Pulmonary artery endothelial cell (primary cell): ENCODE results near the gene RFC5. TPM values are rescaled to one million over a fixed set of nuclear protein-coding genes. Genes with fewer than 3 reads are reported as not detected.
"Not testable (repeated sequence)": the region's sequence is repeated elsewhere in the genome, so short reads cannot be mapped to it uniquely, and the experiment has no call there.

Experiments
- DNase-seq: peaks from one replicate; pipeline ENCODE4 v3.0.0-alpha.2; 2011; ENCODE audit warnings: low read depth, low spot score
- total RNA-seq: library from RNA; depleted of rRNA; stranded (reverse); fragments of >200 nt; gene quantifications from 2 replicates; pipeline ENCODE4 v1.2.3, GENCODE V29; 2014

Gene RFC5
- total RNA-seq, 1 donor from 2014 or later: 21.7 TPM

DNA sequence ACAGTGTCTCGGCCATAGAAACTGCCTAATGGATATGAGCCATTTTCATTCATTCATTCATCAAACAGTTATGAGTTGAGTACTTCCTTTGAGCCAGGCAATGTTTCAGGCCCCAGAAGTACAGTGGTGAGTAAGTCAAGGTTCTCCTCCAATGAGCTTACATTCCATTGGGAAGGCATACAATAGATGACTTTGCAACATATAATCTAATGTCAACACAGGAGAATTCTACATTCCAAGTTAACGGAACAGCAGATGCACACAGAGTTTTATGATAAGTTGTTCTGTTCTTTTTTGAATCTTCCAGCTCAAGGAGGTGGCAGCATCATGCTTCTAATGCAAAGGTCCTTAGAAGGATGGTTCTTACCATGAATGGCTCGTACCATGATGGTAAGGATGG is 3.2 kb upstream of the RFC5 start:
- DNase-seq: no peak

DNA sequence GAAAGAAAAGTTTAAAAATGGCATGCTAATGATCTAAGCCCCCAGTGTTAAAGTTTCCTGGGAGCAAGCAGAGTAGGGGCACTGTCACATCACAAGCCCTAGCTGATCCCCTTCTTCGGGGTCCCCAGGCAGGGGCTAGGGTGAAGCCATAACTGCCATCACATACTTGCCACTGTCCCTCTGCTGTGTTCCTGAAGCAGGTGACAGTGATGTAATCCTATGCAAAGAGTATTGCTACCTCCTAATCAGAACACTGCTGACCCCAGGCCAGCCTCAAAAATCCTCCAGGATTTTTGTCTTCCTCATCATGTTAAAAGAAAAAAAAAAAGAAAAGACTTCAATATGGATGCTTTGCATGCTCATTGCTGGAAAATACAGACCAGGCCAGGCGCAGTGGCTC is 1.2 kb upstream of the RFC5 start:
- no peak for DNase-seq

DNA sequence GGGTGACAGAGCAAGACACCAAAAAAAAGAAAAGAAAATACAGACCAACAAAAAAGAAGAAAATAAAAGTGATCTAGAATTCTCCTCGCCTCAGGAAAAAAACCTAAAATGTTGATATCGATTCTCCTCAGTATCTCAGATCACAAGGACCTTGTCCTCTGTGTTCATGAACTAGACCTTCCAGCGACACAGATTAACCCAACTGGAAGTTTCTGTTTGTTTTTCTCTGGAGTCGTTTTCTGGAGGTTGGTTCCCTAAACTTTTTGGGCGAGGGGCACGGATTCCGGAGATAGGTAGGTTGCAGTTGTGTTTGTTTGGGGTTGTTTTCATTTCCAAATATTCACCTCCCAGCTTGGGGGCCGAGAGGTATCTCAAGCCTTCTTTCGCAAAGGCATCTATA is 559 bp upstream of the RFC5 start:
- no peak for DNase-seq

DNA sequence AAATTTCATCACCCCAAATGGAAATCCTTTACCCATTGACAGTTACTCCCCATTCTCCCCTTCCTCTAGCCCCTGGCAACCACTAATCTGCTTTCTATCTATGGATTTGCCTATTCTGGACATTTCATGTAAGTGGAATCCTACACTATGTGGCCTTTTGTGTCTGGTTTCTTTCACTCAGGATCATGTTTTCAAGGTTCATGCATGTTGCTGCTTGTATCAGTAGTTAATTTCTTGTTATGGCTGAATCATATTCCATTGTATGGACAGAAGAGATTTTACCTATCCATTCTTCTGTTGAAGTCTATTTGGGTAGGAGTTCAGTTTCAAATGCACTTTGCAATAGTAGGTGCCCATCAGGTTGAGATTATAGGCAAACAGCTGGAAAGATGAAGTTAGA is 1.4 kb downstream of the RFC5 start:
- DNase-seq: no peak

DNA sequence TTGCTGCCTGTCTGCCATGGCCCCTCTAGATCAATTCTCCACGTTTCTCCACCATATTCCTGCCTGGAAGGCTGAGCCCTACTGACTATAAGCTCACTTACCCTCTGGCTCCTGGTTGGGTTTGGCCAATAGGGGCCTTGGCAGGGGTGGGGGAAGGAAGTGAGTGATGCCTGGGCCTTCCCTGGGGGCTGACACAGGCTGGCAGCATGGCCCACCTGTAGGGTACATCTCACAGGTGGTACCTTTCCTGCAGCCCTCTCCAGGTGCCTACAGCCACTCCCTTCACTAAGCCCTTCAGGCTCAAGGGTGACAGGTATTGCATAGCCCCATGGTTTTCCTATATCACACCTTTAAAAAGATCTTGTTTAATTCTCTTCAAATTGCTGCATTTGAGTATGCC is 3.5 kb downstream of the RFC5 start:
- no peak for DNase-seq

DNA sequence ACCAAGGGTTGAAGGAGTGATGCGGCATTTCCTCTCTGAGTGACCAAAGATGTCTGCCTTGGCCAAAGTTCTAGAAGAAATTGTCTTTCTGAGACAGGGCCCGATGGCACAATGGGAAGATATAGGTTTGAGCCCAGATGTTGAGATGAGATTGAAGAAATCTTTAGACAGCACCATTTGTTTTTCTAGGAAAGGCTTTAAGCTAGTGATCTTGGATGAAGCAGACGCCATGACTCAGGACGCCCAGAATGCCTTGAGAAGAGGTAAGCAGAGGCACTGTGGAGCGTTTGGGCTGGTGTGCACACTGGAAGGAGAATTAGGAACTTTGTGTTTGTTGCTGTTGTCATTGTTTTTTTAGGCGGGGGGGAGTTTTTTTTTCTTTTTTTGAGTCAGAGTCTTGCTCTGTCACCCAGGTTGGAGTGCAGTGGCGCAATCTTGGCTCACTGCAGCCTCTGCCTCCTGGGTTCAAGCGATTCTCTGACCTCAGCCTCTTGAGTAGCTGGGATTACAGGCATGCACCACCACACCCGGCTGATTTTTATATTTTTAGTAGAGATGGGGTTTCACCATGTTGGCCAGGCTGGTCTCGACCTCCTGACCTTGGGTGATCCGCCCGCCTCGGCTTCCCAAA is 5.7 kb downstream of the RFC5 start:
- not testable (repeated sequence) for DNase-seq

DNA sequence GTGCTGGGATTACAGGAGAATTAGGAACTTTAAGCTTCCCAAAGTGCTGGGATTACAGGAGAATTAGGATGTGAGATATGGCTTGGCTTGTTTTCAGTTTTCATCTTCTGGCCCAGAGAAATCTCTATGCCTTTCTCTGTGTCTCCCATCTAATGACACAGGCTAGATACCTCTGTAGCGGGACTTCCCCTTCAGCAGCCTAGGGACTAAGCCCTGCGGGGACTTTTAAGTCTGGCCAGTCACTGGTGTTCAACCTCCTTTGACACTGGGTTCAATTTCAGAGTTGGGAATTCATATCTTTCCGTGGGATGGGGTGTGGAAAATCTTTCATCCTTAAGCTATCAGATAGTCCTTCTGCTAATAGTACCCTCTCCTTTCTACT is 6.2 kb downstream of the RFC5 start:
- DNase-seq: no peak

DNA sequence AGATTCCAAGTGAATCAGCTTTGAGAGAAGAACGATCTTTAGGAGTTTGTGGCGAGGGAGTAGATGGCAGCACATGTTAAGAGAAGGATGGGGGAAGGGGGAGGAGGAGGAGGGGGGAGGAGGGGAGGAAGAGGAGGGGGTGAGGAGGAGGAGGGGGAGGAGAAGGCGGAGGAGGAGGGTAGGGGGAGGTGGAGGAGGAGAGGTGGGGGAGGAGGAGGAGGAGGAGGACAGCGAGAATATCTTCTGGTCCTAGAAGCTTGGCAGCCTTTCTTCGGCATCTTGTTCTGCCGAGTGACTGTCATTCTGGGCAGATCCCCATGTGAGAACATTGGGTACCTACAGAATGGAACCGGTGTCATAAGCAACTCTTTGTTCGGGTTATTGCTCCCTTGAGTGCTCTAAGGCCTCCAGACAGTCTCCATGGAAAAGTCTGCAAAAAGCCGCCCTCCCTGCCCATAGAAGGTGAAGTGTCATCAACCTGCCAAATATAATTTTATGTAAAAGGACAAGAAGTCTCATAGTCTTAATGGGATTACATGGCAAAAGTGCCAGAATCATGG is 6.9 kb downstream of the RFC5 start:
- DNase-seq: no peak

DNA sequence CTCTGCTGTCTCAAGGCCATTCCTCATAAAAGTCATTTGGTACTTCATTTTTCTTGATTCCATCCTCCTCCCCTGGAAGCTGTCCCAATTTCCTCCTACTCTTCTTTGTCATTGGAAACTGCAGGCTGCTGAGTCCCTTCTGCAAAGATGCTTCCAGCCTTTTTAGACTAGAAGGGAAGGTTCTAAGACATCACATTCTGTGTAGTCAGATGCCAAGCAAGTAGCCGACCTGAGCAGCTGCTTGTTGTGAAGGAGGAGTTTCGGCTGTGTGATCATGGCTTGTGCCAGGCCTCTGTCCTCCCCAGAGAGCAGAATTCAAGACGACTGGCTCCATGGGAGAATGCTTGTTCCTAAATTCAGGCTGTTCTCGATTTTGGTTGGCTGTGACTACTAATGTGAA is 8.7 kb downstream of the RFC5 start:
- DNase-seq: no peak

DNA sequence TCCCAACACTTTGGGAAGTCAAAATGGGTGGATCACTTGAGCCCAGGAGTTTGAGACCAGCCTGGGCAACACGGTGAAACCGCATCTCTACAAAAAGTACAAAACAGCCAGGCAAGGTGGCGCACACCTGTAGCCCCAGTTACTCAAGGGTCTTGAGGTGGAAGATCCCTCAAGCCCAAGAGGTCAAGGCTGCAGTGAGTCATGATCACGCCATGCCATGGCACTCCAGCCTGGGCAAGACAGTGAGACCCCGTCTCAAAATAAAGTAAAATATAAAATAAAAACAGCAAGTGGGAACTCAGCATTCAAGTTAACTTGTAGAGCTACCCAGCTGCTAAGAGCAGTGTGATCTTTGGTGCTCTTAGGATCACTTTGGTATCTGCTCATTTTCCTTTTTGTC is 12.7 kb downstream of the RFC5 start:
- no peak for DNase-seq

DNA sequence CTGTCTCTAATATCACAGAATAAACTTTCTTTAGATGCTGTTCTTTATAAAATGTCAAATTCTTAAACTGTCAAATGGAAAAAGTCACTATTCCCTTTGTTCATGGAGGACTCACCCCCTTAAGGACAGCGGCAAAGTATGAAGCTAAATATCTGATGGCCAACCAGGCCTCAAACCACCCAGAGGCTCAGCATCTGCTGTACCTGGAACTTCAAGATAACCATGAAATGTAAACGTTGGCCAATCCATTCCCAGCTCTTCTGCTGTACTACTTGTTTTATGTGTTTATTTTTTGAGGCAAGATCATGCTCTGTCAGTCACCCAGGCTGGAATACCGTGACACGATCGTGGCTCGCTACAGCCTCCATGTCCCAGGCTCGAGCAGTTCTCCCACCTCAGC is 15.7 kb downstream of the RFC5 start:
- DNase-seq: no peak

DNA sequence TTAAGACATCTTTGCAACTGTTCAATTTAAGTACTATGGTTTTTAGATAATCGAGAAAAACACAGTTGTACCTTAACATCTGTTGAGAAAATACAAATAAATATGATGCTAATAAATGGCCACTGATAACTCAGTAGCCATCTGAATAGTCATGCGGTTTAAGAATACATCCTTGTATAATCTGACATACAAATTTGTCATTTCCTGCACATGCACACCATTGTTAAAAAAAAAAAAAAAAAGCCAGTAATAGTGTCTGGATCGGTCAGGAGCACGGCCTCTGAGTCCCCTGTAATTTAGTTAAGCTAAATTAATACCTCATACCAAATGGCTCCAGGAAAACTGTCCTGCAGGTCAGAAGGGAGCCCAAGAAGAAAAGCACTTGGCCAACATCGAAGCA is 16.8 kb downstream of the RFC5 start:
- no peak for DNase-seq

DNA sequence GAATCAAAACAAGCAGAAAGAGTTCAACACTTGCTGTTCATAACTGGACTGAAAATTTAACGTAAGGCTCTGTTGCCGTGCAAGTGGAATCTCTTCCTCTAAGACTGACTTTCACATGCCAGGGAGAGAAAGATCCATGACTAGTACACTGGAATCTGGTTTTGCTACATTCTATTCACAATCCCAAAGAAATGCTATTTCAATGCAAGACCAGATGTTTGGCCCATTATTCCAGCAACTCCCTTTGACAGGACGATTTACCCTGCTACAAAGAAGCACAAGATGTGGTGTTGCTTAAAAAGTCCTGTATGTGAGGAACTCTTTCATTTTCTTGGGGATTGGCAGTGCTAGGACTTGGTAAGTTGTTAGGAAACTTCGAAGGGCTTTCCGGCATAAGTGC is 17.4 kb downstream of the RFC5 start:
- DNase-seq: no peak

DNA sequence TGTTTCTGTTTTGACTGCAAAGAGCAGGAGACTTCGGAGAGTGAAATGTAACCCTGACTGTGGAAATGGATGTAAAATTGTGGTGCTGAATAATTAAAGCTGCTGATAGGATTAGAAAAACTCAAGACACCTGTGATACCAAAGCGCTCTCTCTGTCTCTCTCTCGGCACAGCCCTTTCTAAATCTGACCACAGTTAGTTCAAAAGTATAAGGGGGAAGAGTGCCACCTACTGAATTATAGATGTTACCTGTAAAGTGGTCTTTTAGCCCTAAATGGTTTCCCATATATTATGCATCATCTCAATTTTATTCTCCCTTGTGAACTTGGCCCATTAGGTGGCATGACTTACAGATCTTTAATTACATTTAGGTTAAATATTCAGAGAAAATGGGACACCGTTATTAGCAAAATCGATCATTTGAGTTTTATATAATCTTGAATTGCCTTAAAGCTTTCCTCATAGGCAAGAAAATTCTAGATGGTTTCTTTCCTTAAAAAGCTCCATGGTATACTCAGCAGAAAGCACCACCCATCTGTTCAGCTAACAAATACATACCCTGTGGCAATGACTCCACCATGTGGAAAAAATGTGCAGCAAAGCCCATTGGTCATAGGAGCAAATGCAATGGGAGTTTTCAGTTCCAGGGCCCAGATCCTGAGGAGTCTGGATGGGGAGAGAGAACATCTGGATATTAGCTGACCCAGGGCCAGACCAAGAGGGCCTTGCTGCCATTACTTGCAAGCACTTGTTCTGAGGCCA is 18.1 kb downstream of the RFC5 start:
- no peak for DNase-seq

DNA sequence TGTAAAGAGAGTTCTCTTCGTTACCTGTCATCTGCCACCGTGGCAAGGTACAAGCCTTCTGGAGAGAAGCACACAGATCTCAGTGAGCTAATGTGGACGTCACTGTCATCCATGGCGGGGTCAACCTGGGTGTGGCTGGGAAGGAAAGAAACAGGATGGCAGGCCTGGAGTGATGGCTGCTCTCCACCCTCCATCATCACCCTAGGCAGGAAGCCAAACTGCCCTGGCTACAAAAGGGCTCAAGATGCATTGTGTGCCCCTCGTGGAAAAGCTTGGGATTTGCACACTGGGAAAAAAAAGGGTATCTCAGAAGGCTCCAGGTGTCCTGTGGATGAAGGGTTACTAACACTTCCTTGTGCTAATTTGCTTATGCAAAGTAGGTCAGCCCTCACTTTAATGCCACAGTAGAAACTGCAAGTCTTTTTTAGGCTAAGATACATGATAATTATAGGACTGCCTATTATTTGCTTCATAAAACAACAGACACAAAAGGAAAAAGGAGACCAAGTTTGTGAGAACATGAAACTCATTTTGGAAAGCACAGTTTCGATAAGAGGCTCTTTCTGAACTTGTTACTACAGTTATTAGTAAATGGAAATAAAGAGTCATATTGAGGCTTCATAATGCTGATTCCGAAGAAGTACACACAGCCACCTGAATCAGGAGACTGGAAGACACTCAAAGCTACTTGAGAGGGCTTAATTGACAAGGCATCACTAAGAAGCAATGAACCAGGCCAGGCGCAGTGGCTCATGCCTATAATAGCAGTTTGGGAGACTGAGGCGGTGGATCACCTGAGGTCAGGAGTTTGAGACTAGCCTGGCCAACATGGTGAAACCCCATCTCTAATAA is 18.9 kb downstream of the RFC5 start:
- no peak for DNase-seq

DNA sequence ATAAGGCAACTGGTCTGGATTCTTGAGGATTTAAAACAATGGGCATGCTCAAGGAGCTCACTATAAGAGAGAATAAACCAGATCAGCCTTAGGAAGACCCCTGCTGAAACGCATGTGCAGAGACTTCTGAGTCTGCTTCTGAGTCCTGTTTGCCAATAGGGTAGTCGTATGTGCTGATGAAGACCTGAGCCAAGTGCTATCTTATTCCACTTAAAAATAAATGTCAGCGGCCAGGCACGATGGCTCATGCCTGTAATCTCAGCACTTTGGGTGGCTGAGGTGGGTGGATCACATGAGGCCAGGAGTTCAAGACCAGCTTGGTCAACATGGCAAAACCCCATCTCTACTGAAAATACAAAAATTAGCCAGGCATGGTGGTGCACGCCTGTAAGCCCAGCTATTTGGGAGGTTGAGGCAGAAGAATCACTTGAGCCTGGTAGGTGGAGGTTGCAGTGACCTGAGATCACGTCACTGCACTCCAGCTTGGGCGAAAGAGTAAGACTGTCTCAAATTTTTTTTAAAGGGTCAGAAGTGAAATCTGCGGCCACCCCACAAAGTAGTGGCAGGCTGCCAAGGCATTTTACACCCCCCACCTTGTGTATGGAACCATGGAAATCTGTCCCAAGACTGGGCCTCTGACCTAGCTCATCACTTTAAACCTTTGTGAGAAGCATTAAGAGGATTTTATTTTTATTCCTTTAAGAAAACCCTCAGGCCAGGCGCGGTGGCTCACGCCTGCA is 20.3 kb downstream of the RFC5 start:
- DNase-seq: no peak

DNA sequence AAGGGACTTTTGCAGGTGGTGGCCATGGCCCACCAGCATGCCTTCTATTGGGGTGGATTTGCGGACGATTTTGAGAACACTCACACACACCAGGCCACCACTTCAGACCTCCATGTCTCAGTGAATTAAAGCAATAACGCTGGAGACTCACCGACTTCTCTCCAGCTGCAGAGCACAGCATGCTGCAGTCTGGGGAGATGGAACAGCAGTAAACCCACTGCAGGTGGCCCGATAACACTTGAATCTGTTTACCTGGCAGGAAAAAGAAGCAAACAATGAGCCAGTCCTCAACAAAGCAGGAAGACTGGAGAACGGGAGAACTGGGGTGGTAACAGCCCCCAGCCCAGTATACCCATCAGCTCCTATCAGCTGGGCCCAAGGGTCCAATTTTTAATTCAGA is 21.6 kb downstream of the RFC5 start:
- no peak for DNase-seq

DNA sequence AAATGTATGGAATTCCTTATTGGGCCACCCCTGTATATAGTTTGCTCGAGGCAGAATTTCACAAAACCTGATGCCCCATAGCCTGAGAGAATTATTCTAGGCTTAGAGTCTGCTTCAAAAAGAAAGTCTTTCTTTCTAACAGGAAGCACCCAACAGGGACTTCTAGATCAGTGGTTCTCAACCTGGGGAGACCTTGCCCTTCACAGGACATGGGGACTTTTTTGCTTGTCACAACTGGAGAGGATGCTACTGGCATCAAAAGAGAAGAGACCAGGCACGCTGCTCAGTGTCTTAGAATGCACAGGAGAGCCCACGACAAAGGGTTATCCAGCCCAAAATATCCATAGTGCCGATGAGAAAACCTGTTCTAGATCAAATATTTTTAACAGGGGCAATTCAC is 25.6 kb downstream of the RFC5 start:
- DNase-seq: no peak

DNA sequence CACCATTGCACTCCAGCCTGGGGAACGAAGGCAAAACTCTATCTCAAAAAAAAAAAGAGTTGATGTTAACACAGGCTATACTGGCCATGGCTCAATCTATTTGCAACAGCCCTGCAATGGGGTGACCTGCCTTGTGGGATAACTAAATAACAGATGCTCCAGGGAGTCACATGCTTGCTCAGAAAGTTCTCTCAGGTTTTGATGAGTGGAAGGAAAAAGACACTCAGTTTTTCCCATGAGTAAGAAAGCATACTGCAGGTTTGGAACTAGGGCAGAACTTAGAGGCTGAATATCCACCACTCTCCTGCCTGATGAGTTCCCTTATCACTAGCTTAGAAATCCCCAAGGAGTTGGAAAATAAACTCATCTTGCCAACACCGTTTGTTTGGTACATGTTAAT is 27.6 kb downstream of the RFC5 start:
- DNase-seq: no peak

DNA sequence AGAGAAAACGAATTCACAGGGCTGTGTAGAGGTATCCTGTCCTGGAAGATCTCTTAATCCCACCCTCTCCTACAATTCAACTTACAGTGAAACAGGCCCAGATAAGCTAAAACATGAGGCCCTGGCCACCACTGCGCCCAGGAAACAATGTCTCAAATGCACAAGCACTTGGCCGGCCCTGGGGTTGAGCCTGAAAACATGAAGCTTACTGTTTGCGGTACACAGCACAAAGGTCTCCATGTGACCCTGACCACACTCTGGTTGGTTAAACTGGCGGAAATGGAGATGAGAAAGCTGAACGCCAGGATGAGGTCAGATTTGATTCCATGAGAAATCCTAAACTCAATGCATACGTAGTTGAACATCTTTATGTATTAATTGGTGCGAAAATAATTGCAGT is 28.1 kb downstream of the RFC5 start:
- no peak for DNase-seq

DNA sequence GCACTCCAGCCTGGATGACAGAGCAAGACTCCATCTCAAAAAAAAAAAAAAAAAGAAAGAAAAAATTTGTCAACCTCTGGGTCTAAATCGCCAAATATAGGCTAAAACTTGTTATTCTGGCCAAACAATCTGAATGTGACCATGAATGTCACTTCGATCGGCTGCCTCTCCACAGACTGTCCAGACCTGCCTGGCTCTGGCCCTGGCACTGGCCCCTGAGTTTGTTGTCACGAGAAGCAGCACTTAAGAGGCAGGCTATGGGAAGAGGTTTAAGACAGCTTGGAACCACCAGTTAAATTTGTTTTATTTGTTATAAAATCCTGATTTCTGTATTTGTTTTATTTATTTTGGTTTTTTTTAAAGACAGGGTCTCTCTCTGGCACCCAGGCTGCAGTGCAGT is 29.9 kb downstream of the RFC5 start:
- DNase-seq: no peak
